ENCODE data around the gene VRK1.
"Not testable (repeated sequence)": the region's sequence is repeated elsewhere in the genome, so short reads cannot be mapped to it uniquely, and the experiment has no call there.

VRK1 gene, protein sequence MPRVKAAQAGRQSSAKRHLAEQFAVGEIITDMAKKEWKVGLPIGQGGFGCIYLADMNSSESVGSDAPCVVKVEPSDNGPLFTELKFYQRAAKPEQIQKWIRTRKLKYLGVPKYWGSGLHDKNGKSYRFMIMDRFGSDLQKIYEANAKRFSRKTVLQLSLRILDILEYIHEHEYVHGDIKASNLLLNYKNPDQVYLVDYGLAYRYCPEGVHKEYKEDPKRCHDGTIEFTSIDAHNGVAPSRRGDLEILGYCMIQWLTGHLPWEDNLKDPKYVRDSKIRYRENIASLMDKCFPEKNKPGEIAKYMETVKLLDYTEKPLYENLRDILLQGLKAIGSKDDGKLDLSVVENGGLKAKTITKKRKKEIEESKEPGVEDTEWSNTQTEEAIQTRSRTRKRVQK

DNA sequence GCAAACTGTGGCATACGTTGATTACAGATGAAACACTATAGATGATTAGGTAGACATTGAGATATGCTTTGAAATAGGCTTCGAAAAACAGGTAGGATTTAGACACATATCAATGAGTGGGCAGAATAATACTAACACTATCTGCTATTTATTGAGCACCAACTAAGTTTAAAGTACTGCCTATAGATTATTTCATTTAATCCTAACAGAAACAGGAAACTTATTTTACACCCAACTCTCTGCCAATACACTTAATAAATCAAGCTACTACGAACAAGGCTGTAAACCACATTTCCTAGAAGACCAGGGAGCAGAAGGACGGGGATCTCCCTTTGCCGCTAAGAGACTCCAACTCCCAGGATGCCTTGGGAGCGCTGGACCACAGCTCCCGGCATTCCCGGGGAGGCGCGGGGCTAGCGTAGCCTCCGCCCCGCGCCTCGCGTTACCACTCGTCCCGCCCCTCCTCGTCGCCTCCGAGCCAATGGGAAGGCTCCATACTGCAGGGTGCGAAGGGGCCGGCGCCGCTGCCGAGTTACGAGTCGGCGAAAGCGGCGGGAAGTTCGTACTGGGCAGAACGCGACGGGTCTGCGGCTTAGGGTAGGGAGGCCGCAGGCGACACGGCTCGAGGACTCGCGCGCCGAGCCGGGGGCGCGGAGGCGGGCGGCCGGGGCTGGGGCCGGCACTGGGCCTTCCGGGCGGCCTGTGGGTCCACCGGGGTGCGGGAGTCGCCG, at the start of gene VRK1:
VRK1 (plus strand) TSS at position 532 of the 731 bp plus-strand sequence. CDS start 36,090 bp downstream, outside the sequence.
- DNase-seq (ENCODE audit: low read depth, low spot score): peak; percentile 99

DNA sequence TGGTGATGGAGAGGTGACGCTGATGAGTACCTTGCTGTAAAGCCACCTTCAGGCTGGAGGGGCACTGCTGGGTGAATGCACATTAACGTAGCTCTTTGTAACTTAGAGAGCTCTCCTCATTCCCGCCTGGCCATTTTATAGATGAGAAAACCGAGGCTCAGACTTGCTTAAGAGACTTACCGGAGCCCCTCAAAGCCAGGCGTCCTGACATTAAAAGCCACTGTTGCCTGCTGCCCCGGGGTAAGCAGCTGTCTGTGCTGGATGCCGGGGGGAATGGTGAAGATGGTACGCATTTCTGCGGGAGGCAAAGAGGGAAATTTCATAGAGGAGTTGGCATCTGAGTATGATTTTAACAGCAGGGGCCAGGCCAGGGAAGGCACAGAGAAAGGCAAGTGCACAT, 49.6 kb upstream of the VRK1 start:
- no peak for DNase-seq (ENCODE audit: low read depth, low spot score)

DNA sequence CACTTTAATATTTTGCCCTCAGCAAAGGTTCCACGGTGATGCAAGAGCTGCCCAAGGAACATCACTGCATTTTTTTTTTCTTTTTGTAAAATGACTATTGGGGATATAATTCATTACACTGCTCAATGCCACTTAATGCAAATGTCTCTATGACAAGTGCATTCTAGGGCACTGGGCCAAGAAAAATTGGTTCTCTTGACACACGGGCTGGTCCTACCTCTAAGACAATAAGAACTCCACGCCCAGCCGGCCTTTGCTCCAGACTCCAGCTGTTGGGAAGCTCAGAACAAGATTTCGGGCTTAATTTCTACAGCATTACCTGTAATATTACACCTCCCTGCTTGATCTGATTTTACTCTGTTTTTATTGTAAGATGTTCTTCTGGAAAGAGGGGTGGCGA, 48.8 kb upstream of the VRK1 start:
- DNase-seq (ENCODE audit: low read depth, low spot score): no peak

DNA sequence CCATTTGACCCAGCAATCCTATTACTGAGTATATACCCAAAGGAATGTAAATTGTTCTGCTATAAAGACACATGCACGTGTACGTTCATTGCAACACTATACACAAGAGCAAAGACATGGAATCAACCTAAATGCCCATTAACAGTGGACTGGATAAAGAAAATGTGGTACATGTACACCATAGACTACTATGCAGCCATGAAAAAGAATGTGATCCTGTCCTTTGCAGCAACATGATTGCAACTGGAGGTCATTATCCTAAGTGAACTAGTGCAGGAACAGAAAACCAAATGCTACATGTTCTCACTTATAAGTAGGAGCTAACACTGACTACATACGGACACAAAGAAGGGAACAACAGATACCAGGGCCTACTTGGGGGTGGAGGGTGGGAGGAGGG, 45.7 kb upstream of the VRK1 start:
- no peak for DNase-seq (ENCODE audit: low read depth, low spot score)

DNA sequence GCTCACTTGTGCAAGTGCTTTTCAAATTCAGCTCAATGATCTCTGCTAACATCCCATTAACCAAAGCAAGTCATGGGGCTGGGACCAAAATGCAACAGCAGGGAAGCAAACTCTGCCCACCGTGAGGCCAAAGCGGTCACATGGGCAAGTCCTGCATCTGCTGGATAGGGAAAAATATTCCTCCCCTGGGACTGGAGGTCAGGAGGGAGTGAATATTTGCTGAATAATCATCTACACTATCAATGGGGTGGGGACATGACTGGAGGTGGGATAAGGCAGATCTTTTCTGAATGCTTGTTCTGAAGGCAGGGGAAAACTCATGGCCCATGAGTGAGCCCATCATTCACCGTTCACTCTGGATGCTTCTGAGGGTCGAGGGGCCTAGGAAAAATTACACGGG, 45.1 kb upstream of the VRK1 start:
- no peak for DNase-seq (ENCODE audit: low read depth, low spot score)

DNA sequence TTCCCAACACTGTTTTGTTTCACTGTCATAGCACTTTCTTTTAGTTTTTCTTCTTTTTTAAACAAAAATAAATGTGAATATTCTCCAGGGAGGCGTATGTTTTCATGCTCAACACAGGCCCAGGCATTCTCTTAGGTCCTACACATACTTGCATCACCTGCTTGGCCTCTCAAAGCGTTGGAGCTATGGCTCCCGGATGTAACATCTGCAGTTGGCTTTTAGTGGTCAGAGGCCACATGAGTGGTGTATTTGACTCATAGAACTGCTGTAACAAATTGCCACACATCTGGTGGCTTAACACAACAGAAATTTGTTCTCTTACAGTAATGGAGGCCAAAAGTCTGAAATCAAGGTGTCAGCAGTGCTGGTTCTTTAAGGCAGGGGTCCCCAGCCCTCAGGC, 44.6 kb upstream of the VRK1 start:
- no peak for DNase-seq (ENCODE audit: low read depth, low spot score)

DNA sequence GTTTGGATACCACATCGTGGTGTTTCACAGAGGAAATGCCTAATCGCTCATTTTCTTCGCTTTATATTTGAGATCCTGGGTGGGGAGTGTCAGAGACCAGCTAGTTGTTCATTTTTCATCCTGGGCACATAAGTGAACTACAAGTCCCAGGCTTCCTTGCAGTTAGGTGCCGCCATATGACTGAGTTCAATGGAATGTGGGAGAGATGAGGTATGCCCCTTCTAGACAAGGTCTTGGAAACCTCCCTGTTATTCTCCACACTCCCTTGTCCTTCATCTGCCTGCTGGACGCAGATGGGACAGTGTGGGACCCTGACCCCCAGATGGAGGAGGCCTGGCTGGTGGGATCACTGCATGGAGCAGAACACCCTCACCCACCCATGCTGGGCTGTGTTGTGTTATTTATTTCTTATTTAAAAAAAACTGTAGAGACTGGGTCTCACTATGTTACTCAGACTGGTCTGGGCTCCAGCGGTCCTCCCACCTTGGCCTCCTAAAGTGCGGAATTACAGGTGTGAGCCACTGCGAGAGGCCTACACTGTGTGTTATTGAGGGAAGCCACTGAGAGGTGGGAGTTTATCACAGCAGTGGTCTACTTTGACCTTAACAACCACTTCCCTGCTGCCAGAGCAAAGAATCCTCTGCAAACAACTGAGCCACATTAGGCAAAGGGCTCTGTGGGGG, 42.9 kb upstream of the VRK1 start:
- DNase-seq (ENCODE audit: low read depth, low spot score): peak; percentile 34

DNA sequence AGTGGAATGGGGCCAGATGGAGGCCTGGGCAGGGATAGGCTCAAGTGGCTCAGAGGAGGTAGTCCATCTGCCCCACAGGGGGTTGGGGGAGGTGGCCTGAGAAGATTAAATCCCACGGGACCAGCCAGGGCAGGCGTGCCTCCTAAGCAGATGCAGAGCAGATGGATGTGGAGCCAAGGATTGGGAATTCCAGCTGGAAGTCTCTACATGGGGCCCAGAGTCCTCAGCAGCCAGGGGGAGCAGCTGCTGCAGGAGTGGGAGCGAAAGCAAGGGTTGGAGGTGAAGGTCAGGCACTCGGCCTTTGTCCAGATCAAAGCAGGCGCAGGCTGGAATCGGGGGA, 42.4 kb upstream of the VRK1 start:
- DNase-seq (ENCODE audit: low read depth, low spot score): no peak

DNA sequence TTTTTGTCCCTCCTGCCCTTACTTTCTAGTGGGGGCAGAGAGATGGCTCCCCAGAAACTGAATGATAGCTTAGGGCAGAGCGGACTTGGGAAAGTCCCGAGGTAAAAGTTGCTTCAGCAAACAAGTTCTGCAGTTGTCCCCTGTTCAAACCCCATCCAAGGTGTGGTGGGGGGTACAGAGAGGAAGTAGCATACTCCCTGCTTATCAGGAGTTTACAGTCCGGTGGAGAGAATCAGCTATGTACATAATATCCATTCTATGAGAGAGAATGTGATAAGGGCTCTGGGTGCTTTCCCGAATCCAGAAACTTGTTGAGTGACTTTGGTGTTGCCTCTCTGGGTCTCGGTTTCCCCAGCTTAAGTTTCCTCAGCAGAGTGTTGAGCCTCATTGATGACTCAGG, 40.4 kb upstream of the VRK1 start:
- DNase-seq (ENCODE audit: low read depth, low spot score): no peak

DNA sequence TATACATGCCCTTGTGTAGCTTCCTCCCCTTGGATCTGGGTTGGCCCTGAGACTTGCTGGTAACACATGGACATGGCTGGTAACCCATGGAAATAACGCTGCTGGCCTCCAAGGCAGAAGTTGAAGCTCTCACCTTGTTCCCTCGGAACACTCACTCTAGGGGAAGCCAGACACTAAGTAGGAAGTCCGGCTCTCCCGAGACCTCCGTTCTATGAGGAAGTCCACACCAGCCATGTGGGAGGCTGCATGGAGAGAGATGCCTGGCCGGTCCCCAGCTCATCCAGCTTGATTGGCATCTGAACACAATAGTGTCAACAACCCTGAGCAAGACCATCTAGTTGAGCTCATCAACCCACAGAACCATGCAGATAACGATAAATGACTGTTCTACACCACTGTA, 39.7 kb upstream of the VRK1 start:
- DNase-seq (ENCODE audit: low read depth, low spot score): no peak

DNA sequence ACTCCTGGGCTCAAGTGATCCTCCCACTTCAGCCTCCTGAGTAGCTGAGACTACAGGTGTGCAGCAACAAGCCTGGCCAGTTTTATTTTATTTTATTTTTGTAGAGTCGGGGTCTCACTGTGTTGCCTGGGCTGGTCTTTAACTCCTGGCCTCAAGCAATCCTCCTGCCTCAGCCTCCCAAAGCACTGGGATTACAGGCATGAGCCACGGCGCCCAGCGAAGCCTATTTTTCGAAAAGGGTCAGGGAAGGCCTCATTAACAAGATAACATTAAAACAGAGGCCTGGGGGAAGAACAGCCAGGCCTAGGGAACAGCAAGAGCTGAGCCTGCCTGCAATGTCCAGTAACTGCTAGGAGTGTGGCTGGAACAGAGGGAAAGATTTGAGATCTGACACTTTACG, 36.1 kb upstream of the VRK1 start:
- no peak for DNase-seq (ENCODE audit: low read depth, low spot score)

DNA sequence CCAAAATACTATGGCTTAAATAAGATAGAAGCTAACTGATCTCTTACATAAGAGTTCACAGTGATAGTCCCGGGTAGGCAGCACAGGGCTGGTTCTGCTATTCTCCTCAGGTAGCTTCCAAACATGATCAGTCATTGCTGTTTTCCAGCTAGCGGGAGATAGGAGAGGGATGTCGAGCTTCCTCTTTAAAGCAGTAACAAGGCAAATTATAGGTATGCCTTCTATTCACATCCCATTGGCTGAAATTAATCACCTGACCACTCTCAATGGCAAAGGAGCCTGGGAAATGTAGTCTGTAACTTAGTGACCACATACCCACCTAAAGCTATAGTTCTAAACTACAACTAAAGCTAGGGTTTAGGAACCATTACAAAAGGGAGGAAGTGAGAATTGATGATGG, 34.5 kb upstream of the VRK1 start:
- peak; percentile 62 for DNase-seq (ENCODE audit: low read depth, low spot score)

DNA sequence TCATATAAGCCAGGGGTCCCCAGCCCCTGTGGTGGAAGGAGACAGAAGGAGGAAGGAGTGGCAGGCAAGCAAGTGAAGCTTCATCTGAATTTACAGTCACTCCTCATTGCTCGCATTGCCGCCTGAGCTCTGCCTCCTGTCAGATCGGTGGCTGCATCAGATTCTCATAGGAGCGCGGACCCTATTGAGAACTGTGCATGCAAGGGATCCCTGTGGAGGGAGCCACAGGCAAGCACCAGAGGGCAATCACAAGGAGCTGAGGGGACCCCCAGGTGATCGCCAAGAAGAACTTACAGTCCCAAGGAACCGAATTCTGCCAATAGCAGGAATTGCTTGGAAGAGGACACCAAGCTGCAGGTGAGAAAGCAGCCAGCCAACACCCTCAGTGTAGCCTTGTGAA, 33.2 kb upstream of the VRK1 start:
- no peak for DNase-seq (ENCODE audit: low read depth, low spot score)

DNA sequence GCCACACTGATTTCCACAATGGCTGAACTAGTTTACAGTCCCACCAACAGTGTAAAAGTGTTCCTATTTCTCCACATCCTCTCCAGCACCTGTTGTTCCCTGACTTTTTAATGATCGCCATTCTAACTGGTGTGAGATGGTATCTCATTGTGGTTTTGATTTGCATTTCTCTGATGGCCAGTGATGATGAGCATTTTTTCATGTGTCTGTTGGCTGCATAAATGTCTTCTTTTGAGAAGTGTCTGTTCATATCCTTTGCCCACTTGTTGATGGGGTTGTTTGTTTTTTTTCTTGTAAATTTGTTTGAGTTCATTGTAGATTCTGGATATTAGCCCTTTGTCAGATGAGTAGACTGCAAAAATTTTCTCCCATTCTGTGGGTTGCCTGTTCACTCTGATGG, 32.0 kb upstream of the VRK1 start:
- not testable (repeated sequence) for DNase-seq (ENCODE audit: low read depth, low spot score)

DNA sequence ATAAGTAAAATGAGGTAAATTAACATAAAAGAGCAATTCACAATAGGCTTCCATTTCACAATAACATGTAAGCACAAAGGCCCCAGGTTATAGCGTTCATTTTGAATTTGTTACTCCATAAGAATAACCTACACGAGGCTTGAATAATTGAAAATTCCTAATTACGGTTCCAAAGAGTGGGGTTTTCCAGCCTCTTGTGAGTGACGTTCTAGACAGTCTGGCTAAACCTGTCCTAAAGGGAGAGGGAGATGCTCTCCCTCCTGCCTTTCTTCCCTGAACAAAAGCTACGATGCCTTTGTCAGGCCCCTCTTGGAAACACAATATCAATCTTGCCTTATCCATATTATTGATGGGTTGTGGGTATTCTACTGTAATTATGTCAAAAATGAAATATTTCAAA, 24.3 kb upstream of the VRK1 start:
- no peak for DNase-seq (ENCODE audit: low read depth, low spot score)

DNA sequence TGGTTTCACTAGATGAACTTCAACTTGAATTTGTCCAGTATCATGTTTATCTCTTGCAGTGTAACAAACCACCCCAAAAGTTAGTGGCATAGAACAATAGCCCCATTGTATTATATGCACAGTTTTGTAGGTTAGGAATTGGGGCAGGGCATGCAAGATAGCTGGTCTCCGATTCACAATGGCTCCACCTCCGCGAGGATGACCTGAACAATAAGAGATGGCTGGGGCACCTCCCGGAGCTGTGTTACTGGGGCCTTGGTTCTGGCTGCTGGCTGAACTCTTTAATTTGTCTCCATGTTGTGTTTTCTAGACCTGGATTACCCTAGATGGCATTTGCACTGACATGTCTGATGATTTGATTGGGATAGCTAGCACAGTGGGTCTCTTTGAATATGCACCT, 20.4 kb upstream of the VRK1 start:
- no peak for DNase-seq (ENCODE audit: low read depth, low spot score)

DNA sequence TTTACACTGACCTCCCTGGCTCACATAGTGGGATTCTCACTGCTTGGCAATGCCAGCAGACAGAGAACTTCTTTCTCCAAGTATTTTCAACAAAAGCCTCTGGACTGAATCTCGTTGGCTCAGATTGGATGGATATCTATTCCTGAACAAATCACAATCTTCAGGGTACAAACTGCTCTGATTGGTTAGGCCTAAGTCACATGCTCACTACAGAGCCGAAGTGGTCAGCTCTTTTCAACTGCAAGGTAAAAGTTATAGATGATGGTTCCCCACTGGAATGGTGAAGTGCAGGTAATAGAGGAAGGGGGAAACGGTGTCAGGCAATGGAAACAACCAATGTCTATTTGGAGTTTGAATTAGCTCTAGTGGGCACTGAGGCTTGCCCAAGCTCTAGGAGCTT, 16.7 kb upstream of the VRK1 start:
- no peak for DNase-seq (ENCODE audit: low read depth, low spot score)

DNA sequence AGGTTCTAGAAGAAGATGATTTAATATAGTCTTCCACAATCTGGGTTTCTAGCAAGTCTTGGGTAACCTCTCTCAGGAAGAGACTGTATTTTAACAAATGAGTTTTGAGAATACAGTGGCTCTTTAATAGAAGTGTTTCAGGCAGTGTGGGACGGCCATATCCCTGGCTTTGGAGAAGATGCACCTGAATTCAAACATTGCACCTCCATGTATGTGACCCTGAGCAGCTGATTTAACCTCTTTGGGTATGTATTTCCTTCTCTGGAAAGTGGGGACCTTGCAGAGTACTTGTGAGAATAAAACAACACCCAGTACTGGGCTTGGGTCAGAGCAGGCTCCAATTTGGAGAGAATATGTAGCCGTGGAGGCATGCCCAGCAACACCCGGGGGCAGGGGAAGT, 15.8 kb upstream of the VRK1 start:
- DNase-seq (ENCODE audit: low read depth, low spot score): no peak

DNA sequence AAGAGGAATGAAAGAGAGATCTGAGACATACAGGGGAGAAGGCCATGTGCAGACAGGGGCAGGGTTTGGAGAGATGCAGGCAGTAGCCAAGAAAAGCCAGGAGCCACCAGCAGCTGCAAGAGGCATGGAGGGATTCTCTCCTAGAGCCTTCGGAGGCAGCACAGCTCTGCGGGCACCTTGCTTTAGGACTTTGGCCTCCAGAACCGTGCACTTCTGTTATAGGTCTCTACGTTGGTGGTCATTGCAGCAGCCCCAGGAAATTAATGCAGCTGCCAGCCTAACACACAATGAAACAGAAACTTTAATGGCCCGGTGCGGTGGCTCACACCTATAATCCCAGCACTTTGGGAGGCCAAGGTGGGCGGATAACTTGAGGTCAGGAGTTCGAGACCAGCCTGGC, 14.7 kb upstream of the VRK1 start:
- no peak for DNase-seq (ENCODE audit: low read depth, low spot score)

DNA sequence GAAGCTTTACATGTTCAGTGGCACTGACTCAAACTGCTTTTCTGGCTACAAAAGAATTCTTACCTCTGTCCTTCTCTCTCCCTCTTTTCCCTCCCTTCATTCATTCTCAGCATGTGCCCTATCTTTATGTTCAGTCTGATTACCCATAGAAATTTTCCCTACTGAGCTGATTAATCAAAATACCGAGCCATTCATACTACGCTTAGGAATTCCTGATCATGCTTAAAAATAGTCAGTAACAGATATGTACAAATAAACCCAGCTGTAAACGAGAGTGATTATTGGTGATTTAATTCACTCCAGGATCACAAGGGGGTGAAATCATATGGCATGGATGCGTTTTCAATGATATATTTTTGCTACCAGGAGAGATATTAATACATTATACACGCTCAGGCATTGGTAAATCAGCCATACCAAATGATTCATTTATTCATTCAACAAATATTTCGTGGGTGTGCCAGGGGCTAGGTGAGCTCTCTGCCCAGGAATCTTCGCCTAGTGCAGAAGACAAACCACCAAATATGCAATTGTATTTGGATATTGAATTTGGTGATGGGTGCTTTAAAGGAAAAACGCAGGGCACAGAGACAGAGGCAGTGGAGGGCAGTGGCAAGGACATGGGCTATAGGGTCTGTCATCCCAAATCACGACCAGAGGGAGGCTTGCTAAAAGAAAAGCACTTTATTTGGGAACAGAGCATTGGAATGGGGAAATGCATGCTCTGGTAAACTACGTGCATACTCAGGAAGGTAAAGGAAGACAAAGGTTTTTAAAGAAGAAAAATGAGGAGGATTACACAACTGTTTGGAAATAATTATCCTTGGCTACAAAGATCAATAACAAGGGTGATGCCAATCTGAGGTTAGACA, 13.9 kb upstream of the VRK1 start:
- peak; percentile 3 for DNase-seq (ENCODE audit: low read depth, low spot score)

DNA sequence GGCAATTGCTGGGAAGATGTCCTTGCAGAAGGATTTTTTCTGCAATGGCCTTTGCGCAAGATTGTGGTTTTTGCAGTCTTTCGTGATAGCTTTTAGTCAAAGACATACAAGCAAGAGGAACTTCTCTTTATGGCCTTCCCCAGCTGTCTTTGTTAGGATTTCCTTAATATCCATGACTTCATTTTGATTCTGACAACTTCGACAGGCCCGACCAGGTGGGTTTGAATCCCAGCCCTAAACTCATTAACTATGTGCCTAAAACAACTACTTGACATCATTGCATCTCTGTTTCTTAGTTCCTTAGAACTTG, 13.3 kb upstream of the VRK1 start:
- no peak for DNase-seq (ENCODE audit: low read depth, low spot score)

DNA sequence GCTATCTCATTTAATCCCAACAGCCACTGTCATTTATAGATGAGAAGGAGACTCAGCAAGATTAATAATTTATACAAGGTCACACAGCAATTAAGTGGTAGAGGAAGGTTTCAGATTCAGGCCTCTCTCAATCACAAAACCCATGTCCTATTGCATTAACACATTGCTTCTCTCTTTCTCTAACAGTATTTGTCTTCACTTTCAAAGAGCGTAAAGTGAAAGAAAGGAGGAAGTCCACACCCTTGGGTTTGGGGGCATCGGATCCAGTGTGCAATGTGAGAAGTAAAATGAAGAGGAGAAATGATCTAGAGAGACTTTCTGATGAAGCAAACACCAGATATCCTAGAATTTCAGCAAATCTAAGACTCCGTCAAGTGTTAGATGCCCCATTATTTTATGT, 7.0 kb upstream of the VRK1 start:
- no peak for DNase-seq (ENCODE audit: low read depth, low spot score)
